SK-N-SH (cell line): Measurements from ENCODE around the gene CCDC187.

Experiments
- EZH2phosphoT487 ChIP-seq: fragments of 200-600 bp; sonication (generic); IDR thresholded peaks from 2 replicates; pipeline ENCODE4 v1.6.1; 2017; ENCODE audit warnings: low read depth, mixed run types, mild to moderate bottlenecking, antibody characterized with exemption, moderate library complexity, borderline replicate concordance
- POLR2AphosphoS5 ChIP-seq: IDR thresholded peaks from 2 replicates; pipeline ENCODE4 v1.6.1; 2012; ENCODE audit warnings: low read depth, low read length
- RXRA ChIP-seq: IDR thresholded peaks from 2 replicates; pipeline ENCODE4 v1.4.0; 2012; ENCODE audit warnings: low read depth, mild to moderate bottlenecking, borderline replicate concordance

GRCh38 chr9:136299541-136299940, 4.4 kb downstream of the CCDC187 start:
- no peak for TF ChIP-seq POLR2AphosphoS5
- no peak for TF ChIP-seq EZH2phosphoT487
- TF ChIP-seq RXRA = no peak
